Lower leg skin (tissue), 3 donors: ENCODE measurements around the gene ICAM2.

Experiments
- POLR2A ChIP-seq, 2 donors: fragments of 450-650 bp; IDR thresholded peaks; one replicate each; pipeline ENCODE4 v1.6.1; 2016 to 2017; ENCODE audit warnings: antibody characterized with exemption in 2 of 2, mild to moderate bottlenecking in 1 of 2, moderate library complexity in 1 of 2
- TF ChIP-seq, protein P1 (sequence below), 3 donors: fragments of 450-650 bp; IDR thresholded peaks; one replicate each; pipeline ENCODE4 v1.5.1; 2016; ENCODE audit warnings: antibody characterized with exemption in 3 of 3, mild to moderate bottlenecking in 3 of 3, moderate library complexity in 2 of 3

DNA sequence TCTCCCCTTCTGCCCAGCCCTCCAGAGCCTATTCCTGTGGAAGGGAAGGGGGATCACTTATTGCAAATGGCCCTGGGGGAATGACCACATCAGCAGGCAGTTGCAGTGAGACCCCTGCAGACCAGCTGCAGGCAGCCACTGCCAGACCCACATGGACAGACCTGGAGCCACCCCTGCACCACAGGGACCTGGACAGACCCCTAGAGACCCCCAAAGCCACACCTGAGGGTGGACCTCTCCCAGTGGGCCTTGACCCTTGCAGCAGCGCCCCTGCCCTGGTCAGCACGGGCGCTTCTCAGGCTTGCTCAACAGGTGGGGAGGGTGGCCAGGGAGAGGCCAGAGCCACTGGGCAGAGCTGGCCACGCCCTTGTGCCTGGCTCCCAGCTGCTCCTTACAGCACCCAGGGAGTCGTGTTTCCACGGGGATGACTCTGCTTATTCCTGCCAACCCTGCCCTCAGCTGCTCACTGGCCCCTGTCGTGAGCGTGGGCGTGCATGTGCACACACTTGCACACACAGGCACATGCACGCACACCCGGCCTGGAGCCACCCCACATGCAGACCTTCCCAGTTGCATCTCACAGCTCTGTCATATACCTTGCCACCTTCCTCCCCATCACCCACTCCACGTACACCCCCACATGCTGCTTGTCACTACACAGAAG is 46.4 kb downstream of the ICAM2 start:
- TF ChIP-seq, protein P1, sequence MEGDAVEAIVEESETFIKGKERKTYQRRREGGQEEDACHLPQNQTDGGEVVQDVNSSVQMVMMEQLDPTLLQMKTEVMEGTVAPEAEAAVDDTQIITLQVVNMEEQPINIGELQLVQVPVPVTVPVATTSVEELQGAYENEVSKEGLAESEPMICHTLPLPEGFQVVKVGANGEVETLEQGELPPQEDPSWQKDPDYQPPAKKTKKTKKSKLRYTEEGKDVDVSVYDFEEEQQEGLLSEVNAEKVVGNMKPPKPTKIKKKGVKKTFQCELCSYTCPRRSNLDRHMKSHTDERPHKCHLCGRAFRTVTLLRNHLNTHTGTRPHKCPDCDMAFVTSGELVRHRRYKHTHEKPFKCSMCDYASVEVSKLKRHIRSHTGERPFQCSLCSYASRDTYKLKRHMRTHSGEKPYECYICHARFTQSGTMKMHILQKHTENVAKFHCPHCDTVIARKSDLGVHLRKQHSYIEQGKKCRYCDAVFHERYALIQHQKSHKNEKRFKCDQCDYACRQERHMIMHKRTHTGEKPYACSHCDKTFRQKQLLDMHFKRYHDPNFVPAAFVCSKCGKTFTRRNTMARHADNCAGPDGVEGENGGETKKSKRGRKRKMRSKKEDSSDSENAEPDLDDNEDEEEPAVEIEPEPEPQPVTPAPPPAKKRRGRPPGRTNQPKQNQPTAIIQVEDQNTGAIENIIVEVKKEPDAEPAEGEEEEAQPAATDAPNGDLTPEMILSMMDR (IDR thresholded peaks at IDR 0.05), result no peak
- no peak for TF ChIP-seq POLR2A (IDR thresholded peaks at IDR 0.05)
